Endothelial cell of umbilical vein (primary cell): ENCODE results near the gene SH3PXD2B. TPM values are rescaled to one million over a fixed set of nuclear protein-coding genes. Genes with fewer than 3 reads are reported as not detected.

Experiments used
- BruUV-seq: library from RNA; stranded (reverse); fragments of 400-500 nt; replicated peaks from 2 replicates; lab custom pipeline; 2021; lab: Mats Ljungman, UMichigan
- CTCF ChIA-PET: fragments of 300-600, 350-600 bp; sonication (Branson Sonifier 250); formaldehyde crosslinking; loops from one replicate; lab custom pipeline; 2021; ENCODE audit warnings: antibody characterized with exemption, inconsistent platforms; lab: Charles Lee
- POLR2A ChIA-PET: fragments of 300-600, 350-600 bp; sonication (Branson Sonifier 250); formaldehyde crosslinking; loops from one replicate; lab custom pipeline; 2021; ENCODE audit warnings: antibody characterized with exemption, inconsistent platforms; lab: Charles Lee
- DNase-seq: peaks from one replicate; pipeline ENCODE4 v3.0.0-alpha.2; 2011; ENCODE audit warnings: low read depth, low spot score
- FAIRE-seq: peaks from 2 replicates; lab custom pipeline; 2011; peaks lifted over from hg19 to GRCh38; lab: Jason Lieb, UNC
- H2AFZ ChIP-seq: 2 replicates; pipeline ENCODE4 v1.6.0; 2012; ENCODE audit warnings: low read depth, low read length, control low read depth, inconsistent platforms
- H3K27ac ChIP-seq: 2 replicates; pipeline ENCODE4 v1.5.1; 2011; ENCODE audit warnings: low read depth, mild to moderate bottlenecking, control low read depth, low read length, moderate library complexity; ENCODE audit not compliant: insufficient read depth
- H3K27me3 ChIP-seq, 2 experiments: 2 replicates each; pipeline versions ENCODE4 v1.6.0 to v1.6.1; 2011; ENCODE audit warnings: low read length in 2 of 2, mixed read lengths in 1 of 2; ENCODE audit not compliant: control insufficient read depth in 2 of 2, insufficient read depth in 2 of 2
- H3K36me3 ChIP-seq, 2 experiments: 2 replicates in 1 of 2; 3 replicates in 1 of 2; pipeline ENCODE4 v1.5.1; 2011; ENCODE audit warnings: low read length in 2 of 2, mild to moderate bottlenecking in 1 of 2, moderate library complexity in 1 of 2; ENCODE audit not compliant: control insufficient read depth in 2 of 2, insufficient read depth in 2 of 2; ENCODE audit errors: extremely low read depth in 1 of 2
- H3K4me1 ChIP-seq: 3 replicates; pipeline ENCODE4 v1.5.1; 2011; ENCODE audit warnings: mild to moderate bottlenecking, low read length; ENCODE audit not compliant: control insufficient read depth, insufficient read depth; ENCODE audit errors: extremely low read depth
- H3K4me2 ChIP-seq: 2 replicates; pipeline ENCODE4 v1.6.1; 2011; ENCODE audit warnings: low read length, control low read depth, mixed read lengths; ENCODE audit not compliant: insufficient read depth
- H3K4me3 ChIP-seq, 3 experiments: fragments of 200-600 bp in 1 of 3; sonication (generic), shearing (Covaris generic) in 1 of 3; replicated peaks in 1 of 3; 2 replicates each; pipeline ENCODE4 v1.5.1; 2011 to 2016; ENCODE audit warnings: control low read depth in 3 of 3, low read length in 3 of 3, mild to moderate bottlenecking in 2 of 3, inconsistent platforms in 1 of 3, low read depth in 1 of 3, moderate library complexity in 1 of 3; ENCODE audit not compliant: insufficient read depth in 1 of 3
- H3K79me2 ChIP-seq: 2 replicates; pipeline ENCODE4 v1.6.0; 2012; ENCODE audit warnings: low read length, inconsistent platforms; ENCODE audit not compliant: control insufficient read depth, insufficient read depth
- H3K9ac ChIP-seq: replicated peaks from 2 replicates; pipeline ENCODE3; 2011; ENCODE audit warnings: low read length, control low read depth; ENCODE audit not compliant: insufficient read depth; ENCODE audit errors: extremely low read depth
- H3K9me1 ChIP-seq: replicated peaks from 3 replicates; pipeline ENCODE4 v1.6.0; 2011; ENCODE audit warnings: mild to moderate bottlenecking, low read length; ENCODE audit not compliant: control insufficient read depth, insufficient read depth; ENCODE audit errors: extremely low read depth
- H3K9me3 ChIP-seq: replicated peaks from 2 replicates; pipeline ENCODE4 v1.5.1; 2012; ENCODE audit warnings: low read length, inconsistent platforms; ENCODE audit not compliant: control insufficient read depth, insufficient read depth
- H4K20me1 ChIP-seq: replicated peaks from 2 replicates; pipeline ENCODE3; 2011; ENCODE audit warnings: mild to moderate bottlenecking, low read length; ENCODE audit not compliant: control insufficient read depth, insufficient read depth; ENCODE audit errors: extremely low read depth
- EZH2 ChIP-seq: IDR thresholded peaks from 2 replicates; pipeline ENCODE4 v1.6.1; 2012; ENCODE audit warnings: borderline replicate concordance, low read depth, mild to moderate bottlenecking, moderate library complexity, low read length, inconsistent platforms; ENCODE audit not compliant: severe bottlenecking
- FOS ChIP-seq: IDR thresholded peaks from 2 replicates; pipeline ENCODE4 v1.6.1; 2011; ENCODE audit warnings: mild to moderate bottlenecking, low read length, moderate library complexity, borderline replicate concordance; ENCODE audit not compliant: insufficient read depth
- MAX ChIP-seq: IDR thresholded peaks from 2 replicates; pipeline ENCODE4 v1.6.1; 2011; ENCODE audit not compliant: insufficient read depth, insufficient read length
- MYC ChIP-seq: IDR thresholded peaks from one replicate; pipeline ENCODE4 v1.6.1; 2011; ENCODE audit warnings: mild to moderate bottlenecking, low read depth, low read length
- POLR2AphosphoS5 ChIP-seq: IDR thresholded peaks from 2 replicates; pipeline ENCODE4 v1.6.1; 2012; ENCODE audit warnings: low read depth, mild to moderate bottlenecking, control low read depth, low read length, moderate library complexity; ENCODE audit not compliant: insufficient read depth
- dilution Hi-C: fragments of 300-500 bp; cut with MboI; formaldehyde crosslinking; loops from one replicate; pipeline ENCODE4 v1.15.0; 2019; ENCODE audit warnings: low sequenced_read_pairs; ENCODE audit not compliant: extremely low pct_ligation_motif_present
- intact Hi-C: fragments of 100-400 bp; cut with micrococcal nuclease; formaldehyde crosslinking; loops from one replicate; pipeline ENCODE4 v1.10.0; 2022
- polyA plus RNA-seq, 4 experiments: library from polyadenylated mRNA; depleted of rRNA in 3 of 4; stranded (reverse) in 3 of 4; unstranded in 1 of 4; fragments of >200 nt; gene quantifications; 2 replicates each; pipeline versions ENCODE4 v1.2.1 to v1.2.3, GENCODE V29; 2011 to 2012; ENCODE audit warnings: missing spikeins in 1 of 4
- total RNA-seq: library from RNA; stranded (reverse); gene quantifications from 2 replicates; pipeline ENCODE4 v1.2.3, GENCODE V29; 2021
- TF ChIP-seq, protein P1 (sequence below), 2 donors: IDR thresholded peaks; 1 replicate in 1 of 2; 2 replicates in 1 of 2; pipeline ENCODE4 v1.5.1; 2011; ENCODE audit warnings: low read length in 2 of 2, mild to moderate bottlenecking in 2 of 2, moderate library complexity in 2 of 2, control low read depth in 1 of 2, inconsistent platforms in 1 of 2, low read depth in 1 of 2; ENCODE audit not compliant: insufficient read depth in 1 of 2; ENCODE audit errors: extremely low read depth in 1 of 2

SH3PXD2B gene
- total and polyA plus RNA-seq, 2 donors (not counting 3 experiments of a cell fraction or from before 2014, with no cell fraction given) = 23.5 to 66.3 TPM

- H3K4me3 ChIP-seq = no peak overlapping the region
- H3K9me3 ChIP-seq = no peaks in the 10 kb centered on the region
- H3K36me3 ChIP-seq = peaks cover 15 to 20% of the 10 kb centered on the region in 2 experiments
- H3K4me1 ChIP-seq = no peaks in the 10 kb centered on the region
- TF ChIP-seq POLR2AphosphoS5 (no peak), MYC (no peak), EZH2 (no peak), FOS (no peak), MAX (no peak)
- TF ChIP-seq, protein P1, sequence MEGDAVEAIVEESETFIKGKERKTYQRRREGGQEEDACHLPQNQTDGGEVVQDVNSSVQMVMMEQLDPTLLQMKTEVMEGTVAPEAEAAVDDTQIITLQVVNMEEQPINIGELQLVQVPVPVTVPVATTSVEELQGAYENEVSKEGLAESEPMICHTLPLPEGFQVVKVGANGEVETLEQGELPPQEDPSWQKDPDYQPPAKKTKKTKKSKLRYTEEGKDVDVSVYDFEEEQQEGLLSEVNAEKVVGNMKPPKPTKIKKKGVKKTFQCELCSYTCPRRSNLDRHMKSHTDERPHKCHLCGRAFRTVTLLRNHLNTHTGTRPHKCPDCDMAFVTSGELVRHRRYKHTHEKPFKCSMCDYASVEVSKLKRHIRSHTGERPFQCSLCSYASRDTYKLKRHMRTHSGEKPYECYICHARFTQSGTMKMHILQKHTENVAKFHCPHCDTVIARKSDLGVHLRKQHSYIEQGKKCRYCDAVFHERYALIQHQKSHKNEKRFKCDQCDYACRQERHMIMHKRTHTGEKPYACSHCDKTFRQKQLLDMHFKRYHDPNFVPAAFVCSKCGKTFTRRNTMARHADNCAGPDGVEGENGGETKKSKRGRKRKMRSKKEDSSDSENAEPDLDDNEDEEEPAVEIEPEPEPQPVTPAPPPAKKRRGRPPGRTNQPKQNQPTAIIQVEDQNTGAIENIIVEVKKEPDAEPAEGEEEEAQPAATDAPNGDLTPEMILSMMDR (IDR thresholded peaks at IDR 0.05; ENCODE audit: extremely low read depth in 1 of 2, insufficient read depth in 1 of 2, low read depth in 1 of 2, low read length in 2 of 2) = no peak
- dilution Hi-C loops (no loop called here), intact Hi-C loops (no loop called here)
- H3K4me2 ChIP-seq = no peak overlapping the region
- ChIA-PET CTCF (no interaction called here), POLR2A (no interaction called here)
- no TSS peak for BruUV-seq
- no peak overlapping the region for H3K9ac ChIP-seq
- H4K20me1 ChIP-seq = no peaks in the 10 kb centered on the region
- H3K79me2 ChIP-seq = no peaks in the 10 kb centered on the region
- no peak overlapping the region for H3K27ac ChIP-seq
- H3K27me3 ChIP-seq = no peaks in the 10 kb centered on the region
- DNase-seq (no peak), FAIRE-seq (no peak)
- no peaks in the 10 kb centered on the region for H3K9me1 ChIP-seq
- no peak overlapping the region for H2AFZ ChIP-seq
Observed at GRCh38 chr5:172377438-172377837, 76.9 kb downstream of the SH3PXD2B start.
